Measurements from ENCODE around the gene PIGM.

GRCh38 chr1:160018347-160018746 is 13.4 kb downstream of the PIGM start:
- TF ChIP-seq GATA2 (IDR thresholded peaks at IDR 0.05; ENCODE audit: low read depth, low read length) = no peak
- no peak for TF ChIP-seq GATA3 (IDR thresholded peaks at IDR 0.05; ENCODE audit: low read depth, low read length)

Data from SH-SY5Y (cell line).